ENCODE data around the gene APBB2.
"Not testable (repeated sequence)": the region's sequence is repeated elsewhere in the genome, so short reads cannot be mapped to it uniquely, and the experiment has no call there.

The APBB2 gene

GRCh38 chr4:41061482-41062185 lies 152.7 kb downstream of the APBB2 start:
- DNase-seq (ENCODE audit: low spot score) = no peak

DNA sequence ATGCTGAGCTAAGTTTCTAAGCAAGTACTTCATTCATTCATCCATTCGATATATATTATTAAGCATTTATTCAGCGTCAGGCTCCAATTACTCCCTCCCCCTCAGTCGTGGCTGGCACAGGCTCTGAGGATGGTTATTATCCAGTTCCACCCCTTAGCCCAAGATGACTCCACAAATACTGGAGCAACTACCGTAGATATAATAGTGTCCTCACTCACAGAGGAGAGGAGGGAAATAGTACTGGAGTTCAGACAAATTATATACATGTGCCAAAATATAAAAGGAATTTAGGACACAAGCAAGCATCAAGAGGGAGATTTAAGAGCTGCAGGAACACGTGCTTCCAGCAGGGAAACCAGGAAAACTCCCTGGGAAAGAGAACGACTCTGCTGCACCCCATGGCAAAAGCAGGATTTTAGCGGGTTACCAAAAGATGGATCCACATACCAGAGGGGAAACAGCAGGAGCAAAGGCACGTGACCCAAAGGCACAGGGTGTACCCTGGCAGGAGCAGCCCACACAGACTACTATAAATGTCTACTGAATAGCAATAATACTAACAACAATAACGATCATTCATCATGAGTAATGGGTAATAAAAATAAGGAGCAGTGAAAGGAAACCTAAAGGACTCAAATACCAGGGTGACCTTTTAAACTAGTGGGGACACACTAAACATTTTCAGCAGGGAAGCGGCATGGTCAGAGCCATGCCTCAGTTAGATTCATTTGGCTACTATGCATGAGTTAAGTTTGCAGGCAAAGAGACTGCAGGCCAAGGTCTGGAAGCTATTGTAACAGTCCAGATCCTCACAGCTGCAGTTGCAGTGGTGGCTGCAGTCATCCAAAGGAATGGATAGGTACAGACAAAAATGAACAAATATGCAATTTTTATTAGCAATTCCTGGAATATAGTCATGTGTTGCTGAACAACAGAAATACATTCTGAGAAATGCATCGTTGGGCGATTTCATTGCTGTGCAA lies 153.7 kb downstream of the APBB2 start:
- DNase-seq (ENCODE audit: low spot score) = no peak

GRCh38 chr4:41059411-41059810 lies 154.9 kb downstream of the APBB2 start:
- not testable (repeated sequence) for DNase-seq (ENCODE audit: low spot score)

GRCh38 chr4:41058426-41058825 lies 155.9 kb downstream of the APBB2 start:
- no peak for DNase-seq (ENCODE audit: low spot score)

DNA sequence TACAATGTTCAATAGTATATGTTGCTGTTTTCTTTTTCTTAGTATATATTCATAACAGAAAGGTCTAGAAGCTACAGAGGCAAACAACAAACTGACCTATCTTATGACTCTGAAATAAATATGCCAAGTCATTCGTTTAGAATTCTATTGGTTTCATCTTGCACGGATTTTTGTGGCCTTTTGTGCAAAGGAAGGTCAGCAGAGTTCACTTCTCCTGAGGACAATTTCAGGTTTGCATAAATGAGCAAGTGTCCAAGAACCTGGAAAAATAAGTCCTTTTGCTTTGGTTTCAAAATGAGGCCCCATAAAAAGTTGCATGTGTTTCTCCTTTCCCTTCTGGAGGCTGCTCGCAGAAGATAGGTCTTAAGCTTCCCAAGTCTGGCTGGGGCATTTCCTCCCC lies 156.9 kb downstream of the APBB2 start:
- DNase-seq (ENCODE audit: low spot score) = no peak

- no peak for DNase-seq (ENCODE audit: low spot score)
Measured at GRCh38 chr4:41052287-41052686, 162.1 kb downstream of the APBB2 start.

GRCh38 chr4:41050880-41051775 lies 163.2 kb downstream of the APBB2 start:
- DNase-seq (ENCODE audit: low spot score) = no peak

DNA sequence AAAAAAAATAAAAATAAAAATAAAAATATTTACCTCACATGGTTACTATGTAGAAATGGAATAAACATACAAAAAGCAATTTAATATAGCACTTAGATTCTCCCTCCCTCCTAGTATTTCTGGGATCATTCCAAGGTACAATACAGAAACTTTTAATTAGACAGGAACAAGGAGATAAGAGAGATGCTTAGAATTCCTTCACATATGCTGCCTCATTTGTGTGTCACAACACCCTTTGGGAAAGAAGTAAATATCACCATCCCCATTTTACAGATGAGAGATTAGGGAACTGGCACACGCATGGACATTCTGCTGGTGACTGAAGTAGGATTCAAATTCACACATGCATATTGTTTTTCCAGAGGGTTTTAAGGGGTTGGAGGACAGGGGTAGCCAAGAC lies 164.2 kb downstream of the APBB2 start:
- no peak for DNase-seq (ENCODE audit: low spot score)

DNA sequence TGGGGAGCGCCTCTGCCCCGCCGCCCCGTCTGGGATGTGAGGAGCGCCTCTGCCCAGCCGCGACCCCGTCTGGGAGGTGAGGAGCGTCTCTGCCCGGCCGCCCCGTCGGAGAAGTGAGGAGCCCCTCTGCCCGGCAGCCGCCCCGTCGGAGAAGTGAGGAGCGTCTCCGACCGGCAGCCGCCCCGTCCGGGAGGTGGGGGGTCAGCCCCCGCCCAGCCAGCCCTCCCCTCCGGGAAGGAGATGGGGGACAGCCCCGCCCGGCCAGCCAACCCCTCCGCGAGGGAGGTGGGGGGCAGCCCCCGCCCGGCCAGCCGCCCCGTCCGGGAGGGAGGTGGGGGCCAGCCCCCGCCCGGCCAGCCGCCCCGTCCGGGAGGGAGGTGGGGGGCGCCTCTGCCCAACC lies 165.2 kb downstream of the APBB2 start:
- not testable (repeated sequence) for DNase-seq (ENCODE audit: low spot score)

DNA sequence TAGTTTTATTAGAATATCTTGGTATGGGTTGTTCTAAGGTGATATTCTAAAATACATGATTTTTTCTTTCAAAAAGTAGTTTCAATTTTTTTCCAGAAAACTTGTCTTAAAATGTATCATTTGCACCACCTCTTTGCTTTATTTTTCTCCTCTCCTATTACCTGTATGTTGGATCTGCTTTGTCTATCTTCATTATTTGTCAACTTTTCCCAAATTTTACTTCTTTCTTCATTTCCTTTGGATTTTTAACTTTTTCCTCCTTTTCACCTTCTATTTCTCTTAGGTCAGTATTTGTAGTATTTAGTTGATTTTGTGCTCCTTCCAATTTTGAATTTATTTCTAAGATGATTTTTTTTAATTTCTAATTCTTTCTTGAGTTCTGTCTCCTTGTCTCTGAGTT lies 169.6 kb downstream of the APBB2 start:
- no peak for DNase-seq (ENCODE audit: low spot score)

GRCh38 chr4:41044165-41044564 lies 170.2 kb downstream of the APBB2 start:
- no peak for DNase-seq (ENCODE audit: low spot score)

DNA sequence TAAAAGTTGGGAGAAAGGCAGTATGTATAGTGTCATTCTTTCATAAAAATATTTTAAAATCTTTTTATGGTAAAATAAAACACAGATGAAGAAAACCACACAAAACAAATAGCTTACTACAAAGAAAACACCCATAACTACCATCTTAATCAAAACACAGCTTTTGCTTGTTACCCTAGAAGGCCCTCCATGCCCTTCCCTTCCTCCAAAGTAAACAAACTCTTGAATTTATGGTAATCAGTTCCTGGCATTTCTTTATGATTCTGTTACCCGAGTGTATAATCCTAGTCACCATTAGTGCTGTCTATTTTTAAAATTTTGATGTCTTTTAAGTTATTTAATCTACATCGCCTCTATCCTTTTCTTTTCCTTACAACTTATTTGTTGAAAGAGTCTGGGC lies 170.9 kb downstream of the APBB2 start:
- no peak for DNase-seq (ENCODE audit: low spot score)

DNA sequence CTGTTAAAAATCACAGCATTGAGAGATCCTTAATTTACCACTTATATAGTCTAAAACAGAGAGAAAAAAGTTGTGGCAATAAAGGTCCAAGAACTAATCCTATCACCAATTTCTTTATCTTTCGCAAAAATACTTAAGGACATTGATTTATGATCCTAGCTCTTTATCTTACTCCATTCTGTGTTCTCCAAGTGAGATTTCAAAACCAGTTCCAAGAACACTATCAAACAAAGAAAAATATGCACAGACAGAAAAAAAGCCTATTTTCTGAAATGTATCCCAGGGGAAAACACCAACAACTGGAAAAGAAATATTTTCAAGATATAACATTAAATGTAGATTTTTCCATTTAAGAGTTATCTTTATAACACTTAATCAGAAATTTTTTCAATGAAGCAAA lies 172.8 kb downstream of the APBB2 start:
- no peak for DNase-seq (ENCODE audit: low spot score)

GRCh38 chr4:41039317-41039716 lies 175.0 kb downstream of the APBB2 start:
- no peak for DNase-seq (ENCODE audit: low spot score)

- no peak for DNase-seq (ENCODE audit: low spot score)
Measured at GRCh38 chr4:41038304-41038703, 176.0 kb downstream of the APBB2 start.

- no peak for DNase-seq (ENCODE audit: low spot score)
Measured at GRCh38 chr4:41029098-41029497, 185.2 kb downstream of the APBB2 start.

DNA sequence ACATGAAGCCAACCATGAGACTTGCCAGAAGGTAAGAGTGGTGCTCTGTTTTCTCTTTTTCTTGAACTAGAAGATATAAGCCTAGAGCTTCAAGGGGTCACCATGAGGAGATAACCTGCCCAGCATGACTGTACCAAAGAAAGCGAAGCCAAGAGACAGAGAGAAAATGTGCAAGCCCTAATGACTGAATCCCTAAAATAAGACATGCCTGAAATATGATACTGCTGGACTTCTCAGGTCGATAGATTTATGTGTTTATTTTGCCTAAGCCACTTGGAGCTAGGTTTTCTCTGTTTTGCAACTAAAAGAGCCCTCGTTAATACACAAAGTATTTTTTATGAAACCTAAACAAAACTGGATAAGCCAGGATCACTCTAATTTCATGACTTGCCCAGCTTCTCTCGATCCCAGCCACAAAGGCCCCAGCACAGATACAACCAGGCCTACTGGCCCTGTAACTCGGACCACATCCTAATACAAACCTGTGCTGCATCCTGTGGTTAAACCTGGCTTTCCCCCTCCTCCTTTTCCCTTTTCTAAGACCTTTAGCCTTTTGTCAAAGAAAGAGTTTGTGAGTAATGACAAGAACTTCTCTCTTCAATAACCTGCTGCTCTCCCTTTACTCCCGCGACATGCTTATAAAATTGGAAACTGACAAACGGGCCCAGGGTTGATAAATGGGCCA lies 185.8 kb downstream of the APBB2 start:
- no peak for DNase-seq (ENCODE audit: low spot score)

DNA sequence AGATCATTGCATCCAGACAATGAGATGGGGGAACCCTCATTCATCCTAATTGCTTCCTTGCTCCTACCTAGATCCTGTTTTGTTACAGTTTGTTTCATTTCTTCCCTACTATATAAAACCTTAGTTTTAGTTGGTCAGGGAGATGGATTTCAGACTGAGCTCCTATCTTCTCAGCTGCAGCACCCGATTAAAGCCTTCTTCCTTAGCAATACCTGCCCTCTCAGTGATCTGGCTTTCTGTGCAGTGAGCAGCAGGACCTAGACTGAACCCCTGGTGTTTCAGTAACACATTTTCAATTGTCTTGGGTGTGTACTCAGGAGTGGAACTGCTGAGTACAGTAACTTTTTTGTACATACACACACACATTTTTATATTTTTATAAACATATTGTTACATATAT lies 187.4 kb downstream of the APBB2 start:
- no peak for DNase-seq (ENCODE audit: low spot score)

DNA sequence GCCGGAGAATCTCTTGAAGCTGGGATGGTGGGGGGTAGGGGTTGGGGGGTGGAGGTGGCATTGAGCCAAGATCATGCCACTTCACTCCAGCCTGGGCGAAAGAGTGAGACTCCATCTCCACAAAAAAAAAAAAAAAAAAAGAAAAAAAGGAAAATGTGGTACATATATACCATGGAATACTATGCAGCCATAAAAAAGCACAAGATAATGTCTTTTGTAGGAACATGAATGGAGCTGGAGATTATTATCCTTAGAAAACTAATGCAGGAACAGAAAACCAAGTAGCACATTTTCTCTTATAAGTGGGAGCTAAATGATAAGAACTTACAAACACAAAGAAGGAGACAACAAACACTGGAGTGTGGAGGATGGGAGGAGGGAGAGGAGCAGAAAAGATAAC lies 188.5 kb downstream of the APBB2 start:
- no peak for DNase-seq (ENCODE audit: low spot score)

GRCh38 chr4:41024556-41025491 lies 189.5 kb downstream of the APBB2 start:
- DNase-seq (ENCODE audit: low spot score) = no peak
